Muscle of back (tissue), 11 donors: Measurements from ENCODE around the gene CHEK1. TPM values are rescaled to one million over a fixed set of nuclear protein-coding genes. Genes with fewer than 3 reads are reported as not detected.
A peak's percentile ranks its signal among the peaks of the same experiment; 100 is the strongest.

Experiments
- DNase-seq, 3 donors: peaks; one replicate each; pipeline versions ENCODE4 v3.0.0 to v3.0.0-alpha.2; 2013
- polyA plus RNA-seq, 10 donors: library from polyadenylated mRNA; unstranded; fragments of 120-200 nt; gene quantifications; one replicate each; pipeline ENCODE4 v1.2.1, GENCODE V29; 2013; ENCODE audit not compliant: insufficient read length in 10 of 10

The CHEK1 gene
- polyA plus RNA-seq, 10 donors = 6.5 to 17.2 (median 9.9) TPM

DNA sequence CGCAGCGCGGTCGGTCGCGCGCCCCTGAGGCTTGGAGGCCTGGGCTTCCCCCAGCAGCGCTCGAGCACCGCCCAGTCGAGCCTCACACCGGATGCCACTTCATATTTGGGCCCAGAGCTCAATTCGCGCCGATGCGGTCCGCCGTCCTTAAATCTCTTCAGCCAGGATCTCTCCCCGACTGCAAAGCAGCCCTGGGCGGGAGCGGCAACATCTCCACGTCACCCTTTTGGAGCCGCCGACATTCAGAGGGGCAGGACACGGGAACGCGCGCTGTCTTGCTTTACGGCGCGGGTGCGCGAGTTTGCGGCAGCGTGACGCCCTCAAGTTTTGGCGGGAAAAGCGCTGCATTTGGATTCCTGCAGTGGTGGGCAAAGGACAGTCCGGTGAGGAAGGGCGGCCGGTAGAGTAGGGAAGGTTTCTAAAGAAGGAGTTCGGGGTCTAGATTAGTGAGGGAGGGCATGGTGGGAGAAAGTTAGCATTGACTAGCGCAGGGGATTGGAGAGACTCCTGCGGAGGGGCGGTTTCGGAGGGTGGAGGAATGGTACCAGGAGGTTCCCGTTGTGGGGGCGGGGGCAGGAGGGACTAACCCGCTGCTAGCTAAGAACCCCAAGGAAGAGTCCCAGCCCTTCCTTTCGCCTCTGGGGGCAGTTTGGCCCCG is 796 bp downstream of the CHEK1 start:
- DNase-seq = peak; percentile 92 to 98 (median 93)

DNA sequence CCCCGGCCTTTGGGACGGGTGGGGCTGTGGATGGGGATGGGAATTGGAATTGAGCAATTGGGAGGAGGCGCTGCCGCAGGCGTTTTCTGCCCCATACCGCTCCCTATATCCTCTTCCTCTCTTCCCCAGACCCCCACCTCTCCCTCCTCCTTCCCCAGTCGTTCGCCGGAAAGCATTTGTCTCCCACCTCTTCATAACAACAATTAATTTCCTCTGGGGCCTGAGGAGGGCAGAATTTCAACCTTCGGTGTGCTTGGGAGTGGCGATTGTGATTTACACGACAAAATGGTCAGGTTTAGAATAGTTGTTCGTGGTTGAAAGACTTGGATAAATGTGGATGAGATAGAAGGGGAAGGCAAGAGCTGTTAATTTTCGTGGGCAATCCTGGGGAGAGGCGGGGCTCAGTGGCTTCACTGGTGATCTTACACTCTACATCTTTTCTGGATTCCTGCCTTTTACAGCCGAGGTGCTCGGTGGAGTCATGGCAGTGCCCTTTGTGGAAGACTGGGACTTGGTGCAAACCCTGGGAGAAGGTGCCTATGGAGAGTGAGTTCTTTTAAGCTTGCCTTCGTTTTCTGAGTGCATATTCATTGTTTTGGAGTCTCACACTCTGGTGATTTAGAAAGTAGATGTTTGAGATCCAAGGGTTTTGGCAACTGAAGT is 1.5 kb downstream of the CHEK1 start:
- DNase-seq = peak in 1 of 3 donors; percentile 86

DNA sequence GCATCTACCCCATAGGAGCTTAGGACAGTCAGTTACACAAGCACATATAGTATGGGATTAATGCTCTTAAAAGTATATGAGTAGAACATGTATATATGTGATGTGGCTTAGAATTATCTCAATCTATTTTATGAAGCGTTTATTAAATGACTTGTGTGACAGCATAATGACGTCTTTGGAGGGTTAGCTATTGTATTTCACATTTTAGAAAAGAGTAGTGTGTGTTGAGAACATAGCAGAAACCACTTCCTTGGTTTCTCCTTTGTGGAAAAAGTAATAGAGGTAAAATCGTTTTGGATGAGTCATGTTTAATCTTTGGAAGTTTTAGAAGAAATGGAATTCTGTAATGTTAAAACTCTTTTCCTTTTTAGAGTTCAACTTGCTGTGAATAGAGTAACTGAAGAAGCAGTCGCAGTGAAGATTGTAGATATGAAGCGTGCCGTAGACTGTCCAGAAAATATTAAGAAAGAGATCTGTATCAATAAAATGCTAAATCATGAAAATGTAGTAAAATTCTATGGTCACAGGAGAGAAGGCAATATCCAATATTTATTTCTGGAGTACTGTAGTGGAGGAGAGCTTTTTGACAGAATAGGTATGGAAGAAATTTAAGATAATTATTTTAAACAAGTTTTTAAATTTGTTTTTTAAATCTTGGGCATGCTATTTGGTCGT is 2.4 kb downstream of the CHEK1 start:
- DNase-seq = no peak

DNA sequence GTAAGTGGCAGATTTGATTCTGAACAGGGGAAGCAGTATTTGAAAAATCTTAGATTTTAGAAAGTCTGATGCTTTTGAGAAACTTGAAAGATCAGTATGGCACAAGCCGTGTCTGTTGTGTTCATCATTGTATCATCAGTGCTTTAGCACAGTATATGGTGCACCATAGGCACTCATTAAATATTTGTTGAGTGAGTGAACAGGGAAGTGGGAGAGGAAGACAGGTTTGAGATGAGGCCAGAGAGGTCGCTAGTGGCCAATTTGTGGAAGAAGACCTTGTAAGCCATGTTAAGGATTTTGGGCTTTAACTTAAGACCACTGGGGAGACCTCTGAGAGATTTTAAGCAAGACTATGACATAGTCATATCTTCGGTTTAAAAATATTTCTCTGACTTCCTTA is 12.9 kb downstream of the CHEK1 start:
- no peak for DNase-seq

DNA sequence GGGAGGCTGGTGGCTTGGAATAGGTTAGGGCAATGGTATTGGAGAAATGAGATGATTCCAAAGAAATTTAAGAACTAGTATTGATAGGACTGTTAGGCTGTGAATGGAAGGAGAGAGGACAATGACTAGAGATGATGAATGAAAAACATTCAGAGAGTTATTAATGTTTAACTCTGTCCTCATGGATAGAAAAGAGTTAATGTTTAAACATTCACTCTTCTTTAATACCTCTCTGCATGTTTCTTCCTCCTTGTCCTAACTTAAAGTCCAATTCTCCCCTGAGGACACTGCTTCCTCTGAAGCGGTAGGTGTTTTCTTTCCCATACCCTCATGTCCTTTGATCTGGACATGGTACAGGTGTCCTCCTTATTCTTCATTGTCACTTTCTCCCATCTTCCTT is 13.4 kb downstream of the CHEK1 start:
- no peak for DNase-seq

DNA sequence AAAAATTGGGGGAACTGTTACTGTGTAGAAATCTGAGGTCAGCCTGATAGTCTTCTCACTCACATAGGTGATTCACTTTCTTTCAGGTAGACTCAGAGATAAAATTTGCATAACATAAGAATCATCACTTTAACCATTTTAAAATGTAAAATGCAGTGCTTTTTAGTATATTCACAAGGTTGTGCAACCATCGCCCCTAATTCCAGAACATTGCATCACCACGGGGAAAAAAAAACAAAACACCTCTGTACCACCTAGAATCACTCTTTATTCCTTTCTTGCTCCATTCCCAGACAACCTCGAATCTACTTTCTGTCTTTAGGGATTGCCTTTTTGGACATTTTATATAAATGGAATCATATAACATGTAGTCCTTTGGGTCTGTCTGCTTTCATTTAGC is 20.9 kb downstream of the CHEK1 start:
- DNase-seq = no peak

DNA sequence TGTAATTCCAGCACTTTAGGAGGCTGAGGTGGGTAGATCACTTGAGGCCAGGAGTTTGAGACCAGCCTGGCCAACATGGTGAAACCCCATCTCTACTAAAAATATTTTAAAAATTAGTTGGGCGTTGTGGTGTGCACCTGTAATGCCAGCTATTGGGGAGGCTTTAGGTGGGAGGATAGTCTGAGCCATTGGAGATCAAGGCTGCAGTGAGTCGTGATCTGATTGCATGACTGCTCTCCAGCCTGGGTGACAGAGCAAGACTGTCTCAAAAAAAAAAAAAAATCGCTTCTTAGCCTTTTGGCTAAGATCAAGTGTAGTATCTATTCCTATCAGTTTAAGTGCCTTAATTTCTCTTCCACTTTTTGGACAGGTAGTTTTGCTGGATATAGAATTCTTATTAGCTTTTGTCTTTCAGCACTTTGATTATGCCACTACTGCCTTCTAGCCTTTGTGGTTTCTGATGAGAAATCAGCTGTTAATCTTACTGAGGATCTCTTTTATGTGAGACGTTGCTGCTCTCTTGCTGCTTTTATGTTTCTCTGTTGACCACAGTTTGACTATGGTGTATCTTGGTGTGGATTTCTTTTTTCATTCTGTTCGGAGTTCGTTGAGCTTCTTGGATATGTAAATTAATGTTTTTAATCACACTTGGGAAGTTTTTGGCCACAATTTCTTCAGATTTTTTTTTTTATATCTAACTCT is 24.7 kb downstream of the CHEK1 start:
- no peak for DNase-seq

DNA sequence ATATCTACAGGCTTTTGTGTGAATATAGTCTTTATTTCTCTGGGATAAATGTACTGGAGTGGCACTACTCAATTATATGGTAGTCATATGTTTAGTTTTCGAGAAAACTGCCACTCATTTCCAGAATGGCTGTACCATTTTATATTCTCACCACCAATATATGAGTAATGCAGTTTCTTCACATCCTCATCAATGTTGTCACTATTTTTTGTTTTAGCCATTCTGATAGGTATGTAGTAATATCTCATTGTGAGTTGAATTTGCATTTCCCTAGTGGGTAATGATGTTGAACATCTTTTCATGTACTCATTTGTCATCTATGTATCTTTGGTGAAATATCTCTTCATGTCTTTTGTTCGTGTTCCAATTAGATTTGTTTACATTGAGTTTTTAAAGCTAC is 37.7 kb downstream of the CHEK1 start:
- DNase-seq = no peak

DNA sequence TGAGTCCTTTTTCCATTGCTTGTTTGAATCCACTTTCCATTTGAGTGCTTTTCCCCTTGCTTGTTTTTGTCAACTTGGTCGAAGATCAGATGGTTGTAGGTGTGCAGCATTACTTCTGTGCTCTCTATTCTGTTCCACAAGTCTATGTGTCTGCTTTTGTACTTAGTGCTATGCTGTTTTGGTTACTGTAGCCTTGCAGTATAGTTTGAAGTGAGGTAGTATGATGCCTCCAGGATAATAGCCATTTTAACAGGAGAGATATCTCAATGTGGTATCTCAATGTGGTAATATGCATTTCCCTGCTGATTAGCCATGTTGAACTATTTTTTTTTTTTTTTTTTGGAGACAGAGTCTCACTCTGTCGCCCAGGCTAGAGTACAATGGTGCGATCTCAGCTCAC is 38.9 kb downstream of the CHEK1 start:
- no peak for DNase-seq

DNA sequence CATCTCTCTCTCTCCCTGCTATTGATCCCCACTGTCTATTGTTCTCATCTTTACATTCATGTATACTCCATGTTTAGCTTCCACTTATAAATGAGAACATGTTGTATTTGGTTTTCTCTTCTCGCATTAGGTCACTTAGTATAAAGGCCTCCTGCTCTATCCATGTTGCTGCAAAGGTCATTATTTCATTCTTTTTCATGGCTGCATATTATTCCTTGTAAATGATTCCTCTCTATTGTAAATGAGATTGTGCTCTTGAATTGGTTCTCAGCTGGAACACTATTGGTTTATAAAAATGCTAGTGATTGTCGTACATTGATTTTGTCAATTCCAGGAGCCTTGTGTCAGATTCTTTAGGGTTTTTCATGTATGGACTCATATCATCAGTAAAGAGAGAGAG is 42.2 kb downstream of the CHEK1 start:
- DNase-seq = no peak

DNA sequence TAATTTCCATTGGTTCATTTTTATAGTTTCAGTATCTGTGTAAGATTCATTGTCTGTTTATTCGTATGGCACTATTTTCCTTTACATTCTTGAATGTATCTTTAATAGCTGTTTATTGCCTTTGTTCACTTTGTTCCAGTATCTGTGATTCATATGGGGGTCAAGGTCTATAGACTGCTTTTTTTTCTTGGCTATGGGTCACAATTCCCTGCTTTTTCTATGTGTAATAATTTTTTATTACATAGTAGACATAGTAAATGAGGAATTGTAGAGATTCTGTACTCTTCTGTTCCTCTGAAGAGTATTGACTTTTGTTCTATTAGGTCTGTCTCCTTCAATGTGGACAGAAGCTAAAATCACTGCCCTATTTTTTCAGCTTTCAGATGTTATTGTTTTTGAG is 45.2 kb downstream of the CHEK1 start:
- DNase-seq = no peak

DNA sequence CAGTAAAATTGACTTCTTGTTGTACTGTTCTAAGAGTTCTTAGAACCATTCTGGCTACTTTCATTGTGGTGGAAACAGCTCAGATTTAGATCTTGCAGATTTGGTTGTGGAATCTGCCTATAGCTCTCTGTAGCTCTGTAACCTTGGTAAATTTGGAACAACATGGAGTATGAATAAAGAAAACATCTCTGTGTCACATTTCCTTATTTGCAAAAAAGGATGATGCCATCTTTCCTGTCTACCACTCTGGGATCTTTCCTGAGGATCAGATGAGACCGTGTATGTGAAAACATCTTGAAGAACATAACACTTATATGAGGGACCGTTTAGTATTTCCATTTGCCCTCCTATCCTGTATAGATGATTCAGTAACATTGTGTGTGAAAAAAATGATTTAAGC is 46.6 kb downstream of the CHEK1 start:
- DNase-seq = no peak

DNA sequence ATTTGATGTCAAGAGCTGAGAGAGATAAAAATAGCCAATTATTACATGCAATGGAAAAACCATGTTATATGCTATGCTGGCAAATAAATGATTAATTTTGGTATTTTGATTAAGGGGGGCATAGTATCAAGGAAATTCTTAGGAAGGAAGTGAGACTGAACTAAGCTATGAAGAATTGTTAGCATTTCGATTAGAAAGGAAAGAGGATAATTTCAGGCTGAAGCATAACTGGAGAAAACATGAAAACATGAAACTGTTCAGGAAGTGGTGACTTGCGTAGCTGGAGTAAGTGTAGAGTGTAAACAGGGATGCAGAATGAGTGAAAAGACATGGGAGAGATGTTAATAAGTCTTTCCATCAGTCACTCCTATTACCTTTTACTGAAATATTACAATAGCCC is 49.2 kb downstream of the CHEK1 start:
- DNase-seq = no peak

DNA sequence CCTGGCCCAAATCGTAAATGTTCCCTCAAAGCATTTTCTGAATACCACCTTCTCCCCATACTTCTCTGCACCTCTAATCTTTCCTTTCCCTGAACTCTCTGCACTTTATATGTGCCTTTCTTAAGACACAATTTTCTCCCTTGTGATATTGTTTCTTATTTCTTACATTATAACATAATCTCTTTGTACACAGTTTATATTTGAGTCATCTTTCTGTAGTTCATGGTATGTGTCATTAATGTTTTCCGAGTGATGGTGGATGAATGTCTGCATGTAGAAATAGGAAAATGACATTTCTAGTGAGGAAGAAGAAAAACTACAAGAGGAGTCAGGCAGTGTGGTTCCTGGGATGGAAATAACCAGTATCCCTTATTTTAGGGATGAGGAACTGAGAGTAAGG is 50.2 kb downstream of the CHEK1 start:
- DNase-seq = no peak

DNA sequence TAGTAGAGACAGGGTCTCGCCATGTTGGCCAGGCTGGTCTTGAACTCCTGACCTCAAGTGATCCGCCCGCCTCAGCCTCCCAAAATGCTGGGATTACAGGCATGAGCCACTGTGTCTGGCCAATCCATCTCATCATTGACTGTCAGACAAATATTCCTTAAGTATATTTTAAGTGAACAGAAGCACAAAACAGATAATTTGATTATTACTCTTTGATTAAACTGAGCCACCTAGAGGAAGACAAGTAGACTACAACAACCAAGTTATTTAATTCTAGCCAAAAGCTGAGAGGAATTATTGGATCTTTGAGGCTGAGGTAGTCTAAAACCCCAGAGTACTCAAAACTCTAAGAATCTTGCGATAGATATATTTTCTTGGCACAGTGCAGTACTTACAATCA is 54.4 kb downstream of the CHEK1 start:
- no peak for DNase-seq

DNA sequence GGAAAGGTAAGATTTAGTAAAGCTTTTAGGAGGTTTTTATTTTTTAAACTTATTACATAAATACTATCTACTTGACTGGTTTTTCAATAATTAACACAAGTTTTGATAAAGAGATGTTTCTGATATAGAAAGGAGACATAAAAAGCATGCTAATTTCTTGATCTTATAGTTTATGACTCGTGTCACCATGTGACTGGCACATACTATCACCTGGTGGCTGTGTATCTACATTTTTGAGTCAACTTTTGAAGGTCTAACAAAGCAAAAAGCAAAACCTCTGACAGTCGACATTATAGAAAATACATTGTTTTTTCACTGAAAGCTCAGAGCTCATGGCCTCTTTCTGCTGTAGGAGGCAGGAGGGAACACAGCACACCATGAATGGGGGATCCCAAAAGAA is 54.9 kb downstream of the CHEK1 start:
- DNase-seq = no peak

DNA sequence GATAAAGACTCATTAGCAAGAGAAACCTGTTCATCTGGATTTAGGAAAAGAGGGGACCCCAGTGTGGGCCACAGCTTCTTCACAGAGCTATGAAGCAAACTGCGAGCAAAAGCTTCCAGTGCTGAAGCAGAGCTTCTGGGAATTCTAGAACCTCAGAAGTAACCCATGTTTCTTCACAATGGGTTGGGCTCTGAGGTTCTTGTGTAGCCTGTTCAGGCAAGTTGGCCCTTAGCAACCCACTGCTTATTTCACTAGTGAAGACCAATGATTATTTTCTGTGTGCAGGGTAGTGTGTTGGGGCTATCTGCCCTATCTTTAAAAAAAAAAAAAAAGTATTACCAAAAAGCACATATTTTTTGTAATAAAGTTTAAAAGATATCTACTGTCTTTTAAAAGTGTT is 55.8 kb downstream of the CHEK1 start, which contains the start of gene ACRV1:
ACRV1 (minus strand) TSS at position 101 of the 400 bp plus-strand sequence; CDS start at position 34, 67 bp downstream.
- DNase-seq = no peak

DNA sequence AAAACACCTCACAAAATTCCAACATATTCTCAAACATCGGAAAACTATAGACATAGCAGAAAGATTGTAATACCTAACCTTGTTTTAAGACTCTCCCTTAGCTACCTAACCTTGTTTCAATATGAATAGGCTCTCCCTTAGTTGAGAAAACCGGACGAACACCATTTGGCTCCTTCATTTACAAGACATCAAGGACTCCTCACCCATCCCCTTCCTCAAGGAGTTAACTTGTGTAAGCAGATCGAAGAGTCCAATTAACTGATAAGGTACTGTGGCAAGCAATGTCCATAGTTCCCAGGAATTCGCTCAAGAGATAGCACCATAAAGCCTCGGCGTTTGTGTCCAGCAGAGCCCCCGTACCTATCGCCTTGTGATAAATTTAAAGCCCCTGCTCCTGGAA is 60.3 kb downstream of the CHEK1 start:
- DNase-seq = no peak

DNA sequence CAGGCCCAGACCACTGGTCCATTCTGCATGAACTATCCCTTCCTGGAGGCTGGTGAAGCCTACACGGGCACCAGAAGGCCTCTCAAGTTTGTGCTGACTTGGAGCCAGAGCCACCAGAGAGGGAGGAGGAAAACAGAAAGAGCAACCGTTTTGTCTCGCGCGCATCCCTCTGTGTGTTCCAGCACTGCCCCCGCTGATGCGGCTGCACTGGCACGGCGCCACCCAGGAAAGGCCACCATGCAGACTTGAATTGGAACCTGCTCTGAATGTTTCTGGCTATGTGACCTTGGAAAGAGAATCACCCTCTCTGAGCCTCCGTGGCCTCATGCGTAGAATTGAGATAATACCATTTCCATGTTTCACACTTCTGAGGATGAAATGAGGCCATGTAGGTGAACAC is 63.1 kb downstream of the CHEK1 start:
- no peak for DNase-seq

DNA sequence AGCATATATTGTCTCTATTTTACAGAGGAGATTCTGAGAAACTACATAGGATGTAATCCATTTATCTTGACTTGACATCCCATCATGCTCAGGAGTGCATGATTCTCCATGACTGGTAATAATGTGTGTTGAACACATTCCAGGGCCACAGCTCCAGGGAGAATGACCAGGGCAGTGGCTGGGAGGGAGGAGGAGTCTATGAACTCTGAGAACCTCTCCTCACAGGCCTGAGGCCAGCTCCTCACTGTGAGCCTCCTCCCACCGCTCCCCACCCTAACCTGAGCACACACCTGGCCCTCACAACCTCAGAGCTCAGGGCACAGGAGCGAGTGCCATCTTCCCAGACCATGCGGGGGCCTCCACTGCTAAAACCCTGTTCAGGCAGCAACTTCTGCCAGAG is 63.7 kb downstream of the CHEK1 start:
- no peak for DNase-seq

DNA sequence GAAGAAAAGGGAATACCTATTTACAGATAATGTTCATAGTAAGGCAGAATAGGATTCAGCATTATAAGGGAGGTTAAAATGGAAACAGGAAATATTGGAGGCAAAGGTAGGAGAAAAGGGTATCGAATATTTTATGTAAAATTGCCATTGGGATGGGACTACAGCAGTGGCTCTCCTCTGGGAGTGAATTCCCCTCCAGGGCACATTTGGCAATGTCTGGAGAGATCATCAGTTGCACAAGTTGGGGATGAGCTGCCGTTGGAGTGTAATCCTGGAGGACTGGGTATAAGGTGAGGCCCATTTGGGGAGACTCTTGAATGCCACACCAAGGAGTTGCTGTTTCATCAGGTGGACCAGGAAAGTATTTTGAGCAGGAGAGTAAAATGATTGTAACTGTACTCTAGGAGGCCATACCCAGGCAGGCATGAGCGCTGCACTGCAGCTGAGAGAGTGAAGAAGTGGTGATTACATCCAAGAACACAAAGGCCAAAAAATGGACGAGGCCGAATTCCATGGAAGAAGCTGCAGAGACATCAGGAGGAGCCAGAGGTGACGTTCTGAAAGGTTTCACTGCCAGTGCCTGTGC is 64.4 kb downstream of the CHEK1 start:
- no peak for DNase-seq

DNA sequence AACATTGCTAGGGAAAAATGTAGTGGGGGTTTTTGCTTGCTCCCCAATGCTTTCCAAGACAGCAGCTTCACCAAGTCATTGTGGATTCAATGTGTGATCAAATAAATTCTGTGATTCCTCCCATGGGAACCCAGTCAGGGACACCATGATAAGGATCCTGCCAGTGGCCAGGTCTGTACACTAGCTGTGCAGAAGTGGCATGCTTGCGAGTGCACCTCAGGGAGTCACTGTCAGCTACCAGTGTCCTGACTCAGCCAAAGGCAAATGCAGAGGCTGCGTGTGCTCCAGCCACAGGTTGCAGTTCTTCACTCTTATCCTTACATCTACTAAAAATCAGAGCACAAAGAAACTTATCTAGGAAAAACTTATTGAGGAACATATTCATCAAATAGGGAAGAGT is 65.0 kb downstream of the CHEK1 start:
- no peak for DNase-seq
